Bronchial epithelial cell (primary cell): ENCODE measurements around the gene STK26. TPM values are rescaled to one million over a fixed set of nuclear protein-coding genes. Genes with fewer than 3 reads are reported as not detected.

ENCODE experiments used
- DNase-seq: peaks from one replicate; pipeline ENCODE4 v3.0.0-alpha.2; 2010; ENCODE audit warnings: low read depth
- FAIRE-seq: peaks from 2 replicates; lab custom pipeline; 2011; peaks lifted over from hg19 to GRCh38; lab: Jason Lieb, UNC
- H3K27me3 ChIP-seq: 2 replicates; pipeline ENCODE4 v1.5.1; 2011; ENCODE audit warnings: low read length; ENCODE audit not compliant: control insufficient read depth, insufficient read depth
- H3K36me3 ChIP-seq: 2 replicates; pipeline ENCODE4 v1.5.1; 2011; ENCODE audit warnings: low read length; ENCODE audit not compliant: control insufficient read depth, insufficient read depth
- H3K4me3 ChIP-seq: 2 replicates; pipeline ENCODE4 v1.5.1; 2011; ENCODE audit warnings: mild to moderate bottlenecking, low read depth, low read length, control low read depth
- CTCF ChIP-seq: IDR thresholded peaks from 2 replicates; pipeline ENCODE4 v1.5.1; 2011; ENCODE audit warnings: mild to moderate bottlenecking, moderate library complexity, low read length, control low read depth, inconsistent platforms; ENCODE audit not compliant: insufficient read depth, severe bottlenecking
- total RNA-seq: library from RNA; depleted of rRNA; stranded (reverse); fragments of >200 nt; gene quantifications from 2 replicates; pipeline ENCODE4 v1.2.1, GENCODE V29; 2014

The STK26 gene
- 47.9 and 49.9 TPM in 2 replicates for total RNA-seq

- no peaks in the 10 kb centered on the region for H3K27me3 ChIP-seq
- no peak for FAIRE-seq
- peak; percentile 60 for DNase-seq
- H3K4me3 ChIP-seq = peak within 1 kb of the TSS; percentile 69
- no peaks in the 10 kb centered on the region for H3K36me3 ChIP-seq
- no peak for TF ChIP-seq CTCF
These were observed at the start of gene STK26 for GRCh38 chrX:132022967-132023895. TSS of gene STK26 (plus strand) at chrX:132023302. CDS start at chrX:132023618, 316 bp downstream.

- no peak for TF ChIP-seq CTCF
- Histone ChIP-seq H3K36me3 (no peaks in the 10 kb centered on the region), H3K27me3 (no peaks in the 10 kb centered on the region), H3K4me3 (no peak overlapping the region)
- FAIRE-seq = no peak
- no peak for DNase-seq
These were observed 47.3 kb upstream of the STK26 start for GRCh38 chrX:131975851-131976250.

GRCh38 chrX:131977619-131978018, 45.5 kb upstream of the STK26 start:
- FAIRE-seq (no peak), DNase-seq (peak; percentile 40)
- TF ChIP-seq CTCF = no peak
- Histone ChIP-seq H3K4me3 (no peak overlapping the region), H3K27me3 (no peaks in the 10 kb centered on the region), H3K36me3 (no peaks in the 10 kb centered on the region)

GRCh38 chrX:131979116-131979515, 44.0 kb upstream of the STK26 start:
- H3K4me3 ChIP-seq = no peak overlapping the region
- no peak for TF ChIP-seq CTCF
- no peaks in the 10 kb centered on the region for H3K36me3 ChIP-seq
- no peak for FAIRE-seq
- no peak for DNase-seq
- no peaks in the 10 kb centered on the region for H3K27me3 ChIP-seq

- no peaks in the 10 kb centered on the region for H3K36me3 ChIP-seq
- H3K27me3 ChIP-seq = no peaks in the 10 kb centered on the region
- FAIRE-seq = no peak
- no peak overlapping the region for H3K4me3 ChIP-seq
- peak; percentile 80 for DNase-seq
- no peak for TF ChIP-seq CTCF
These were observed 37.5 kb upstream of the STK26 start for GRCh38 chrX:131985526-131986049.
